Neural progenitor cell (in vitro differentiated cells): ENCODE results near the gene MAEL. TPM values are rescaled to one million over a fixed set of nuclear protein-coding genes. Genes with fewer than 3 reads are reported as not detected.

ENCODE experiments used
- DNase-seq: peaks from one replicate; pipeline ENCODE4 v3.0.0-alpha.2; 2016; ENCODE audit warnings: low spot score
- H2AFZ ChIP-seq: fragments of 200-600 bp; sonication (generic); replicated peaks from 2 replicates; pipeline ENCODE4 v1.6.1; 2016; ENCODE audit warnings: antibody characterized with exemption
- H3F3A ChIP-seq: fragments of 200-600 bp; sonication (generic); 2 replicates; pipeline ENCODE4 v1.6.1; 2016; ENCODE audit warnings: antibody characterized with exemption, low read depth
- H3K27ac ChIP-seq: fragments of 200-600 bp; sonication (generic); 2 replicates; pipeline ENCODE4 v1.5.1; 2016; ENCODE audit warnings: mild to moderate bottlenecking
- H3K27me3 ChIP-seq: fragments of 200-600 bp; sonication (generic); 2 replicates; pipeline ENCODE4 v1.6.1; 2016; ENCODE audit warnings: mild to moderate bottlenecking, moderate library complexity
- H3K36me3 ChIP-seq: fragments of 200-600 bp; sonication (generic); 2 replicates; pipeline ENCODE4 v1.5.1; 2016
- H3K4me1 ChIP-seq: fragments of 200-600 bp; sonication (generic); 2 replicates; pipeline ENCODE4 v1.6.1; 2016; ENCODE audit warnings: mixed run types
- H3K4me2 ChIP-seq: fragments of 200-600 bp; sonication (generic); 2 replicates; pipeline ENCODE4 v1.6.1; 2016
- H3K4me3 ChIP-seq: fragments of 200-600 bp; sonication (generic); 2 replicates; pipeline ENCODE4 v1.5.1; 2016
- H3K79me2 ChIP-seq: fragments of 200-600 bp; sonication (generic); 2 replicates; pipeline ENCODE4 v1.6.1; 2016; ENCODE audit warnings: low read depth
- H3K9ac ChIP-seq: fragments of 200-600 bp; sonication (generic); 2 replicates; pipeline ENCODE4 v1.6.1; 2016
- H3K9me3 ChIP-seq: fragments of 200-600 bp; sonication (generic); 2 replicates; pipeline ENCODE4 v1.5.1; 2016; ENCODE audit warnings: low read depth
- H4K20me1 ChIP-seq: fragments of 200-600 bp; sonication (generic); 2 replicates; pipeline ENCODE4 v1.6.1; 2016; ENCODE audit warnings: low read depth
- H3K27ac Mint-ChIP-seq: 3 replicates; pipeline ENCODE4 v1.8.0; 2021; ENCODE audit warnings: mixed read lengths
- H3K27me3 Mint-ChIP-seq: 2 replicates; pipeline ENCODE4 v1.8.0; 2022; ENCODE audit warnings: low read depth, mild to moderate bottlenecking, inconsistent platforms, moderate library complexity, mixed read lengths; ENCODE audit not compliant: insufficient read depth
- H3K36me3 Mint-ChIP-seq: 3 replicates; pipeline ENCODE4 v1.8.0; 2021; ENCODE audit warnings: mixed read lengths
- H3K4me1 Mint-ChIP-seq: 3 replicates; pipeline ENCODE4 v1.8.0; 2021; ENCODE audit warnings: mixed read lengths
- H3K4me3 Mint-ChIP-seq: 3 replicates; pipeline ENCODE4 v1.8.0; 2021; ENCODE audit warnings: mild to moderate bottlenecking, moderate library complexity, mixed read lengths
- H3K9me3 Mint-ChIP-seq: 3 replicates; pipeline ENCODE4 v1.8.0; 2020; ENCODE audit warnings: mixed read lengths
- EZH2 ChIP-seq: fragments of 200-600 bp; sonication (generic); IDR thresholded peaks from 2 replicates; pipeline ENCODE4 v1.6.1; 2017; ENCODE audit warnings: antibody characterized with exemption, mild to moderate bottlenecking, moderate library complexity
- EZH2phosphoT487 ChIP-seq: fragments of 200-600 bp; sonication (generic); IDR thresholded peaks from 2 replicates; pipeline ENCODE4 v1.6.1; 2017; ENCODE audit warnings: antibody characterized with exemption
- total RNA-seq: library from RNA; depleted of rRNA; stranded (reverse); fragments of >200 nt; gene quantifications from 2 replicates; pipeline ENCODE4 v1.2.3, GENCODE V29; 2015; ENCODE audit warnings: low replicate concordance
- TF ChIP-seq, protein P1 (sequence below): fragments of 200-600 bp; sonication (generic); IDR thresholded peaks from 2 replicates; pipeline ENCODE4 v1.5.1; 2017; ENCODE audit warnings: antibody characterized with exemption, mild to moderate bottlenecking

Gene MAEL
- total RNA-seq, 1 donor from 2014 or later, result not detected

GRCh38 chr1:166974647-166975345 is 14.3 kb upstream of the MAEL start:
- Mint-ChIP-seq H3K27ac (peak overlapping the region; percentile 93), H3K27me3 (peaks cover 3% of the 10 kb centered on the region), H3K4me3 (peak overlapping the region; percentile 99), H3K4me1 (peaks cover 62% of the 10 kb centered on the region), H3K9me3 (no peaks in the 10 kb centered on the region), H3K36me3 (peaks cover 5% of the 10 kb centered on the region)
- Histone ChIP-seq H3F3A (peaks cover 24% of the 10 kb centered on the region), H3K9ac (no peak overlapping the region), H3K4me1 (peaks cover 41% of the 10 kb centered on the region), H3K27ac (no peak overlapping the region), H4K20me1 (no peaks in the 10 kb centered on the region), H3K27me3 (peaks cover 63% of the 10 kb centered on the region), H3K4me3 (peak overlapping the region; percentile 83), H3K36me3 (no peaks in the 10 kb centered on the region), H3K9me3 (no peaks in the 10 kb centered on the region), H3K79me2 (no peaks in the 10 kb centered on the region), H3K4me2 (peak overlapping the region; percentile 91), H2AFZ (peak overlapping the region; percentile 97)
- peak; percentile 37 for DNase-seq
- TF ChIP-seq EZH2 (no peak), EZH2phosphoT487 (no peak)
- TF ChIP-seq, protein P1, sequence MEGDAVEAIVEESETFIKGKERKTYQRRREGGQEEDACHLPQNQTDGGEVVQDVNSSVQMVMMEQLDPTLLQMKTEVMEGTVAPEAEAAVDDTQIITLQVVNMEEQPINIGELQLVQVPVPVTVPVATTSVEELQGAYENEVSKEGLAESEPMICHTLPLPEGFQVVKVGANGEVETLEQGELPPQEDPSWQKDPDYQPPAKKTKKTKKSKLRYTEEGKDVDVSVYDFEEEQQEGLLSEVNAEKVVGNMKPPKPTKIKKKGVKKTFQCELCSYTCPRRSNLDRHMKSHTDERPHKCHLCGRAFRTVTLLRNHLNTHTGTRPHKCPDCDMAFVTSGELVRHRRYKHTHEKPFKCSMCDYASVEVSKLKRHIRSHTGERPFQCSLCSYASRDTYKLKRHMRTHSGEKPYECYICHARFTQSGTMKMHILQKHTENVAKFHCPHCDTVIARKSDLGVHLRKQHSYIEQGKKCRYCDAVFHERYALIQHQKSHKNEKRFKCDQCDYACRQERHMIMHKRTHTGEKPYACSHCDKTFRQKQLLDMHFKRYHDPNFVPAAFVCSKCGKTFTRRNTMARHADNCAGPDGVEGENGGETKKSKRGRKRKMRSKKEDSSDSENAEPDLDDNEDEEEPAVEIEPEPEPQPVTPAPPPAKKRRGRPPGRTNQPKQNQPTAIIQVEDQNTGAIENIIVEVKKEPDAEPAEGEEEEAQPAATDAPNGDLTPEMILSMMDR, result no peak

- no peaks in the 10 kb centered on the region for H3K9me3 ChIP-seq
- H3K36me3 ChIP-seq, result no peaks in the 10 kb centered on the region
- peaks cover 60% of the 10 kb centered on the region for H3K4me1 Mint-ChIP-seq
- H3K4me1 ChIP-seq, result peaks cover 41% of the 10 kb centered on the region
- H3K27ac Mint-ChIP-seq, result peak within 1 kb of the TSS; percentile 93
- H3K4me3 ChIP-seq, result peak within 1 kb of the TSS; percentile 83
- H2AFZ ChIP-seq, result peak within 1 kb of the TSS; percentile 97
- TF ChIP-seq EZH2phosphoT487 (peak; percentile 44), EZH2 (no peak)
- TF ChIP-seq, protein P1, result peak; percentile 20
- H3K36me3 Mint-ChIP-seq, result peaks cover 2% of the 10 kb centered on the region
- H4K20me1 ChIP-seq, result no peaks in the 10 kb centered on the region
- H3K9me3 Mint-ChIP-seq, result no peaks in the 10 kb centered on the region
- H3K4me2 ChIP-seq, result peak within 1 kb of the TSS; percentile 91
- no peak within 1 kb of the TSS for H3K27ac ChIP-seq
- peaks cover 68% of the 10 kb centered on the region for H3K27me3 ChIP-seq
- H3K4me3 Mint-ChIP-seq, result peak within 1 kb of the TSS; percentile 99
- DNase-seq, result peak; percentile 82
- peaks cover 24% of the 10 kb centered on the region for H3F3A ChIP-seq
- no peaks in the 10 kb centered on the region for H3K79me2 ChIP-seq
- H3K27me3 Mint-ChIP-seq, result peaks cover 3% of the 10 kb centered on the region
- no peak within 1 kb of the TSS for H3K9ac ChIP-seq
Measured at GRCh38 chr1:166975361-166976129, 13.5 kb upstream of the MAEL start, which contains the start of gene ILDR2. Gene ILDR2, minus strand, starts transcription at chr1:166975540. Its CDS starts 272 bp downstream, at chr1:166975268.

DNA sequence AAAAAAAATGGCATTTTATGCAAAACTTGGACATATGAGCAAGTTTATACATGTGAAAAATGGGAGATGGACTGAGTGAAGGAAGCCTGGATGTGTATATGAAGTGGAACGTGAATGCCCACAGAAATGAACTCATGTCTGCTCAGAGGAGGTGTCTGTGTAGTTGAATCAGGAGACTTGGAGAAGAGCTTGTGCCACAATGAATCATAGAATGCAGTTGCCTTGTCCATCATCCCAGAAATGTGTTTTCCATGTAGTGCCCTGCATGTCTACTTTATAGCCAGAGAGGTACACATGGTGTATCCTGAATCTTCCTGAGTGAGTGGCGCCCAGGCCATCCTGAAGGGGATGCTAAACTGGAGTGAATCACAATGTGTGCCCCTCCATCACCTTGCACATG is 11.1 kb upstream of the MAEL start:
- H3K4me3 Mint-ChIP-seq, result no peak overlapping the region
- peaks cover 3% of the 10 kb centered on the region for H3K27me3 Mint-ChIP-seq
- TF ChIP-seq EZH2phosphoT487, result no peak
- TF ChIP-seq EZH2, result no peak
- TF ChIP-seq, protein P1, result no peak
- Histone ChIP-seq H2AFZ (no peak overlapping the region), H3K4me2 (no peak overlapping the region), H3K4me3 (no peak overlapping the region), H3K27me3 (peaks cover 71% of the 10 kb centered on the region), H3K9me3 (no peaks in the 10 kb centered on the region), H3K27ac (no peak overlapping the region), H4K20me1 (no peaks in the 10 kb centered on the region), H3K4me1 (peaks cover 23% of the 10 kb centered on the region), H3K9ac (no peak overlapping the region), H3F3A (peaks cover 24% of the 10 kb centered on the region), H3K79me2 (no peaks in the 10 kb centered on the region), H3K36me3 (no peaks in the 10 kb centered on the region)
- H3K27ac Mint-ChIP-seq, result no peak overlapping the region
- no peak for DNase-seq
- no peaks in the 10 kb centered on the region for H3K9me3 Mint-ChIP-seq
- no peaks in the 10 kb centered on the region for H3K36me3 Mint-ChIP-seq
- H3K4me1 Mint-ChIP-seq, result peaks cover 38% of the 10 kb centered on the region
